Heart left ventricle (tissue), 13 donors: Measurements from ENCODE around the gene TREML4.

Experiments
- POLR2A ChIP-seq, 2 donors: fragments of 450-650 bp; IDR thresholded peaks; one replicate each; pipeline ENCODE4 v1.6.1; 2017; ENCODE audit warnings: antibody characterized with exemption in 2 of 2, mild to moderate bottlenecking in 2 of 2, moderate library complexity in 2 of 2
- TF ChIP-seq, protein P1 (sequence below), 12 donors: fragments of 200-600 bp; sonication (generic) in 4 of 12; IDR thresholded peaks; one replicate each; pipeline versions ENCODE4 v1.5.0 to v1.8.0; 2018 to 2022; ENCODE audit warnings: antibody characterized with exemption in 12 of 12, mild to moderate bottlenecking in 5 of 12
- donor health status: ischemic (EF 13 %, LVEDD 7.1; RV severe dilation, severe dysfunction).
- donor health status: DM: no; HTN: yes; CAD: no.
- donor health status: DM: no; HTN: no; CAD: no.
- donor health status: ischemic (EF 25% LVEDD 6.9; RV normal size, moderate dysfunction).
- donor health status: ischemic (EF 25% LVEDD 5.7; RV mildly dilated, moderate dysfunction).
- donor health status: ischemic (EF 35%, LVEDD 5.7; RV mildly dilated, moderate dysfunction).
- donor health status: nonischemic (EF 11% LVEDD 7.7; RV severe dilation, severe dysfunction).
- donor health status: DM: yes; HTN: yes; CAD: no.
- donor health status: PGD.
- donor health status: ischemic (EF 29% LVEDD 5.4; RV normal size, mild dysfunction).
- donor health status: nonischemic (EF 23%, LVEDD 6.1; RV moderate dilation, normal function).

DNA sequence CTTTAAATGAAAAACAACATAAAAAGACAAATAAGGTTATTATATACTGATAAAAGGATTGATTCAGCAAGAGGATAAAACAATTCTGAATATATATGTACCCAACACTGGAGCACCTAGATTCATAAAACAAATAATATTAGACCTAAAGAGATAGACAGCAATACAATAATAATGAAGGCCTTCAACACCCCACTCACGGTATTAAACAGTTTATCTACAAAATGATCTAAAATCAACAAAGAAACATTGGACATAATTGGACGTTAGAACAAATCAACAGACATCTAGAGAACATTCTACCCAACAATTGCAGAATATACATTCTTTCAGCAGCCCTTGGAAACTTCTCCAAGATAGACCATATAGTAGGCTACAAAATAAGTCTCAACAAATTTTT lies 34.3 kb downstream of the TREML4 start:
- TF ChIP-seq, protein P1, sequence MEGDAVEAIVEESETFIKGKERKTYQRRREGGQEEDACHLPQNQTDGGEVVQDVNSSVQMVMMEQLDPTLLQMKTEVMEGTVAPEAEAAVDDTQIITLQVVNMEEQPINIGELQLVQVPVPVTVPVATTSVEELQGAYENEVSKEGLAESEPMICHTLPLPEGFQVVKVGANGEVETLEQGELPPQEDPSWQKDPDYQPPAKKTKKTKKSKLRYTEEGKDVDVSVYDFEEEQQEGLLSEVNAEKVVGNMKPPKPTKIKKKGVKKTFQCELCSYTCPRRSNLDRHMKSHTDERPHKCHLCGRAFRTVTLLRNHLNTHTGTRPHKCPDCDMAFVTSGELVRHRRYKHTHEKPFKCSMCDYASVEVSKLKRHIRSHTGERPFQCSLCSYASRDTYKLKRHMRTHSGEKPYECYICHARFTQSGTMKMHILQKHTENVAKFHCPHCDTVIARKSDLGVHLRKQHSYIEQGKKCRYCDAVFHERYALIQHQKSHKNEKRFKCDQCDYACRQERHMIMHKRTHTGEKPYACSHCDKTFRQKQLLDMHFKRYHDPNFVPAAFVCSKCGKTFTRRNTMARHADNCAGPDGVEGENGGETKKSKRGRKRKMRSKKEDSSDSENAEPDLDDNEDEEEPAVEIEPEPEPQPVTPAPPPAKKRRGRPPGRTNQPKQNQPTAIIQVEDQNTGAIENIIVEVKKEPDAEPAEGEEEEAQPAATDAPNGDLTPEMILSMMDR (IDR thresholded peaks at IDR 0.05) = no peak
- TF ChIP-seq POLR2A (IDR thresholded peaks at IDR 0.05) = no peak
